K562 (cell line): Measurements from ENCODE around the gene NSUN2. TPM values are rescaled to one million over a fixed set of nuclear protein-coding genes. Genes with fewer than 3 reads are reported as not detected.
A peak's percentile ranks its signal among the peaks of the same experiment; 100 is the strongest.

Experiments used
- ATAC-seq: fragments of 200-7000 bp; cut with Tn5 transposase; 3 replicates; pipeline ENCODE4 v1.9.1; 2020; ENCODE audit warnings: moderate library complexity
- BruUV-seq: library from RNA; stranded (reverse); fragments of 400-500 nt; replicated peaks from 2 replicates; lab custom pipeline; 2021; lab: Mats Ljungman, UMichigan
- CTCF ChIA-PET: fragments of 300-600 bp; formaldehyde crosslinking; extraction: SDS; loops from one replicate; lab custom pipeline; 2021; ENCODE audit warnings: low intra/inter-chr PET ratio; lab: Yijun Ruan, JAX
- POLR2A ChIA-PET: fragments of 300-600, 350-650 bp; sonication (Branson Sonifier 250); formaldehyde crosslinking; extraction: SDS; loops from one replicate; lab custom pipeline; 2021; ENCODE audit warnings: antibody characterized with exemption, inconsistent platforms; lab: Yijun Ruan, JAX
- DNase-seq, 4 experiments: peaks; one replicate each; pipeline versions ENCODE4 v3.0.0 to v3.0.0-alpha.2; 2011 to 2018; ENCODE audit warnings: low spot score in 3 of 4, mixed read lengths in 3 of 4; ENCODE audit errors: extremely low read depth in 1 of 4
- FAIRE-seq: peaks from 2 replicates; lab custom pipeline; 2011; peaks lifted over from hg19 to GRCh38; lab: Jason Lieb, UNC
- H2AFZ ChIP-seq: 2 replicates; pipeline ENCODE4 v1.6.0; 2011; ENCODE audit warnings: low read depth, low read length, control low read depth, inconsistent platforms
- H3K27ac ChIP-seq: fragments of 200-600 bp; 3 replicates; pipeline ENCODE4 v1.8.0; 2011; ENCODE audit warnings: low read depth, mild to moderate bottlenecking, control low read depth, inconsistent platforms, low read length, moderate library complexity, mixed read lengths; ENCODE audit errors: extremely low read depth
- H3K27me3 ChIP-seq, 2 experiments: fragments of 300-600 bp in 1 of 2; 2 replicates in 1 of 2; 3 replicates in 1 of 2; pipeline versions ENCODE4 v1.6.0 to v1.8.0; 2011; ENCODE audit warnings: inconsistent platforms in 2 of 2, low read length in 2 of 2, mild to moderate bottlenecking in 1 of 2, mixed read lengths in 1 of 2, moderate library complexity in 1 of 2; ENCODE audit not compliant: control insufficient read depth in 2 of 2, insufficient read depth in 2 of 2
- H3K36me3 ChIP-seq: fragments of 300-600 bp; 3 replicates; pipeline ENCODE4 v1.8.0; 2011; ENCODE audit warnings: mild to moderate bottlenecking, low read length, inconsistent platforms; ENCODE audit not compliant: control insufficient read depth, insufficient read depth
- H3K4me1 ChIP-seq, 2 experiments: fragments of 200-600 bp in 1 of 2; replicated peaks in 1 of 2; 2 replicates in 1 of 2; 3 replicates in 1 of 2; pipeline versions ENCODE4 v1.5.1 to v1.8.0; 2011; ENCODE audit warnings: inconsistent platforms in 2 of 2, low read length in 2 of 2, mild to moderate bottlenecking in 1 of 2, mixed read lengths in 1 of 2, moderate library complexity in 1 of 2; ENCODE audit not compliant: control insufficient read depth in 2 of 2, insufficient read depth in 2 of 2
- H3K4me2 ChIP-seq: 2 replicates; pipeline ENCODE4 v1.6.1; 2011; ENCODE audit warnings: low read length, control low read depth, inconsistent platforms, mixed read lengths; ENCODE audit not compliant: insufficient read depth
- H3K4me3 ChIP-seq: fragments of 200-600 bp; sonication (generic), shearing (Covaris generic); 2 replicates; pipeline ENCODE4 v1.5.1; 2016; ENCODE audit warnings: control low read depth, inconsistent platforms
- H3K79me2 ChIP-seq: fragments of 200-600 bp; 3 replicates; pipeline ENCODE4 v1.8.0; 2011; ENCODE audit warnings: low read length, inconsistent platforms; ENCODE audit not compliant: control insufficient read depth, insufficient read depth
- H3K9ac ChIP-seq, 2 experiments: 2 replicates each; pipeline versions ENCODE4 v1.6.0 to v1.6.1; 2011; ENCODE audit warnings: low read depth in 2 of 2, low read length in 2 of 2, control low read depth in 1 of 2, inconsistent platforms in 1 of 2, mild to moderate bottlenecking in 1 of 2, mixed read lengths in 1 of 2; ENCODE audit not compliant: insufficient read depth in 1 of 2
- H3K9me1 ChIP-seq: one replicate; pipeline ENCODE4 v1.6.0; 2011; ENCODE audit warnings: inconsistent platforms, mild to moderate bottlenecking, low read length, moderate library complexity; ENCODE audit not compliant: control insufficient read depth, insufficient read depth
- H3K9me3 ChIP-seq: replicated peaks from 2 replicates; pipeline ENCODE4 v1.5.1; 2011; ENCODE audit warnings: low read depth, low read length, inconsistent platforms; ENCODE audit not compliant: control insufficient read depth, insufficient read depth
- H4K20me1 ChIP-seq: replicated peaks from 2 replicates; pipeline ENCODE4 v1.6.1; 2011; ENCODE audit warnings: low read length, inconsistent platforms, mixed read lengths; ENCODE audit not compliant: control insufficient read depth, insufficient read depth
- BACH1 ChIP-seq: fragments of 200-800 bp; sonication (Bioruptor generic); IDR thresholded peaks from 2 replicates; pipeline ENCODE4 v1.6.1; 2016; ENCODE audit warnings: missing genetic modification characterization, missing compliant biosample characterization
- CEBPB ChIP-seq: fragments of 450-650 bp; IDR thresholded peaks from 2 replicates; pipeline ENCODE4 v1.6.1; 2016; ENCODE audit warnings: missing genetic modification characterization, missing compliant biosample characterization
- CREB1 ChIP-seq, 2 experiments: sonication (generic) in 1 of 2; formaldehyde crosslinking in 1 of 2; IDR thresholded peaks; 2 replicates each; pipeline versions ENCODE4 v1.6.1 to v1.8.0; 2012 to 2022; ENCODE audit warnings: inconsistent platforms in 1 of 2, mild to moderate bottlenecking in 1 of 2, missing genetic modification reagents in 1 of 2, moderate library complexity in 1 of 2
- EP400 ChIP-seq: fragments of 450-650 bp; IDR thresholded peaks from 2 replicates; pipeline ENCODE4 v1.6.1; 2017; ENCODE audit warnings: antibody characterized with exemption, mild to moderate bottlenecking, moderate library complexity
- ETV1 ChIP-seq: fragments of 450-650 bp; conservative IDR thresholded peaks from 2 replicates; pipeline ENCODE4 v1.6.1; 2016; ENCODE audit warnings: missing genetic modification characterization, control low read depth, low read depth, missing compliant biosample characterization
- GTF3C2 ChIP-seq: IDR thresholded peaks from 3 replicates; pipeline ENCODE4 v1.6.1; 2011; ENCODE audit warnings: borderline replicate concordance, mild to moderate bottlenecking, moderate library complexity; ENCODE audit not compliant: insufficient read length; ENCODE audit errors: extremely low read depth
- POLR2G ChIP-seq: fragments of 200-400 bp; formaldehyde crosslinking; IDR thresholded peaks from 2 replicates; pipeline ENCODE4 v1.6.1; 2017; ENCODE audit warnings: low read depth, mild to moderate bottlenecking, antibody characterized with exemption, low read length, moderate library complexity
- SAP30 ChIP-seq: fragments of 200-600 bp; sonication (generic); IDR thresholded peaks from 2 replicates; pipeline ENCODE4 v1.6.1; 2012; ENCODE audit warnings: borderline replicate concordance, low read depth, mild to moderate bottlenecking, moderate library complexity, low read length, control low read depth, inconsistent platforms; ENCODE audit not compliant: insufficient read depth, poor library complexity, severe bottlenecking
- ZNF696 ChIP-seq: fragments of 250-450 bp; sonication (Bioruptor Pico); conservative IDR thresholded peaks from 2 replicates; pipeline ENCODE4 v1.4.0; 2020; ENCODE audit warnings: mild to moderate bottlenecking, moderate library complexity
- WGBS: fragments of 100-300 bp; shearing (Covaris generic); methylation state at CpG from one replicate; pipeline ENCODE4 v1.1.6; 2016; ENCODE audit warnings: low coverage, mixed read lengths; ENCODE audit not compliant: insufficient coverage; ENCODE audit errors: missing lambda C conversion rate; 5-methylcytosine and 5-hydroxymethylcytosine counted together
- in situ Hi-C: fragments of 300-500 bp; cut with MboI; formaldehyde crosslinking; loops from 4 replicates; pipeline ENCODE4 v1.15.0; 2018; ENCODE audit warnings: inconsistent platforms, mixed read lengths
- intact Hi-C: fragments of 100-400 bp; cut with micrococcal nuclease; formaldehyde crosslinking; loops from 2 replicates; pipeline ENCODE4 v1.14.2; 2022
- polyA plus RNA-seq, 8 experiments: library from polyadenylated mRNA; depleted of rRNA in 4 of 8; stranded (reverse) in 5 of 8; unstranded in 3 of 8; fragments of >200 nt; fragmentation: Nextera tagmentation in 2 of 8; fragmentation: Illumina TruSeq in 1 of 8; extraction: Ambion mirVana in 2 of 8; extraction: Trizol in 1 of 8; gene quantifications; 2 replicates each; pipeline versions ENCODE4 v1.2.1 to v1.2.3, GENCODE V29; 2011 to 2014; ENCODE audit warnings: inconsistent platforms in 1 of 8, missing spikeins in 1 of 8
- total RNA-seq, 7 experiments: library from RNA; depleted of rRNA in 6 of 7; stranded (reverse); fragments of >200 nt in 6 of 7; fragmentation: Illumina TruSeq in 2 of 7; extraction: Trizol in 2 of 7; gene quantifications; 2 replicates each; pipeline versions ENCODE4 v1.2.1 to v1.2.3, GENCODE V29; 2011 to 2021; ENCODE audit warnings: low replicate concordance in 1 of 7
- TF ChIP-seq, protein P1 (sequence below): fragments of 250-450 bp; sonication (Bioruptor Pico); IDR thresholded peaks from 2 replicates; pipeline ENCODE4 v1.4.0; 2020; ENCODE audit warnings: mild to moderate bottlenecking

NSUN2 gene
- total and polyA plus RNA-seq, 9 of the 15 experiments (the other 6 are each of a cell fraction or from before 2014, with no cell fraction given): 9.2 to 167 (median 127) TPM

- no peaks in the 10 kb centered on the region for H3K4me1 ChIP-seq
- TF ChIP-seq ZNF696 (CRISPR knock-in tag): no peak
- no peak for TF ChIP-seq EP400
- TF ChIP-seq CEBPB (tag): no peak
- TF ChIP-seq CREB1 (IDR thresholded peaks at IDR 0.05): no peak
- no peak for TF ChIP-seq CREB1 (CRISPR knock-in tag; IDR thresholded peaks at IDR 0.05)
- POLR2A ChIA-PET: interaction anchor here (0.6 kb wide), 1 partner anchor 123 kb away, joined by 3 read pairs; no protein-coding TSS in a partner anchor
- WGBS: 89% methylated on average over 7 of the region's 7 CpGs
- no peak overlapping the region for H3K9ac ChIP-seq
- no peaks in the 10 kb centered on the region for H3K9me3 ChIP-seq
- H3K4me3 ChIP-seq: no peak overlapping the region
- ATAC-seq (no peak), FAIRE-seq (no peak), DNase-seq (no peak)
- no peak overlapping the region for H3K4me2 ChIP-seq
- no peaks in the 10 kb centered on the region for H3K27me3 ChIP-seq
- H3K36me3 ChIP-seq: peaks cover 96% of the 10 kb centered on the region
- no TSS peak for BruUV-seq
- H3K9me1 ChIP-seq: no peaks in the 10 kb centered on the region
- CTCF ChIA-PET: no interaction called here
- H3K27ac ChIP-seq: no peak overlapping the region
- no peaks in the 10 kb centered on the region for H3K79me2 ChIP-seq
- in situ Hi-C loops (no loop called here), intact Hi-C loops (no loop called here)
- no peaks in the 10 kb centered on the region for H4K20me1 ChIP-seq
- H2AFZ ChIP-seq: no peak overlapping the region
Observed at GRCh38 chr5:6602441-6602840, 30.4 kb downstream of the NSUN2 start.

- ATAC-seq: no peak
- H3K9me3 ChIP-seq: no peaks in the 10 kb centered on the region
- TF ChIP-seq BACH1 (tag) (no peak), ETV1 (tag) (no peak), SAP30 (no peak), GTF3C2 (no peak), POLR2G (peak; percentile 27; the same call in 1 of the 2 replicates)
- TF ChIP-seq, protein P1, sequence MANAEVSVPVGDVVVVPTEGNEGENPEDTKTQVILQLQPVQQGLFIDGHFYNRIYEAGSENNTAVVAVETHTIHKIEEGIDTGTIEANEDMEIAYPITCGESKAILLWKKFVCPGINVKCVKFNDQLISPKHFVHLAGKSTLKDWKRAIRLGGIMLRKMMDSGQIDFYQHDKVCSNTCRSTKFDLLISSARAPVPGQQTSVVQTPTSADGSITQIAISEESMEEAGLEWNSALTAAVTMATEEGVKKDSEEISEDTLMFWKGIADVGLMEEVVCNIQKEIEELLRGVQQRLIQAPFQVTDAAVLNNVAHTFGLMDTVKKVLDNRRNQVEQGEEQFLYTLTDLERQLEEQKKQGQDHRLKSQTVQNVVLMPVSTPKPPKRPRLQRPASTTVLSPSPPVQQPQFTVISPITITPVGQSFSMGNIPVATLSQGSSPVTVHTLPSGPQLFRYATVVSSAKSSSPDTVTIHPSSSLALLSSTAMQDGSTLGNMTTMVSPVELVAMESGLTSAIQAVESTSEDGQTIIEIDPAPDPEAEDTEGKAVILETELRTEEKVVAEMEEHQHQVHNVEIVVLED (CRISPR knock-in tag): no peak
Observed at GRCh38 chr5:6601816-6602215, 31.0 kb downstream of the NSUN2 start.

More at GRCh38 chr5:6601816-6602215, 31.0 kb downstream of the NSUN2 start:
- peaks cover 96% of the 10 kb centered on the region for H3K36me3 ChIP-seq
- no peaks in the 10 kb centered on the region for H4K20me1 ChIP-seq
- H3K9ac ChIP-seq: peak overlapping the region in 1 of 2 experiments; percentile 35; a peak in 1 of 4 replicates
- H3K4me2 ChIP-seq: no peak overlapping the region
- H3K4me3 ChIP-seq: no peak overlapping the region
- DNase-seq: no peak
- in situ Hi-C loops: no loop called here
- FAIRE-seq: no peak
- no peak overlapping the region for H3K27ac ChIP-seq
- H2AFZ ChIP-seq: no peak overlapping the region
- H3K79me2 ChIP-seq: no peaks in the 10 kb centered on the region
- ChIA-PET POLR2A (interaction anchor here (0.6 kb wide), 1 partner anchor 124 kb away, joined by 3 read pairs; no protein-coding TSS in a partner anchor), CTCF (no interaction called here)
- no peaks in the 10 kb centered on the region for H3K27me3 ChIP-seq
- WGBS: 97% methylated on average over 10 of the region's 11 CpGs
- BruUV-seq: no TSS peak
- intact Hi-C loops: no loop called here
- H3K9me1 ChIP-seq: no peaks in the 10 kb centered on the region
- no peaks in the 10 kb centered on the region for H3K4me1 ChIP-seq
